Prostate gland (tissue), 2 donors: ENCODE measurements around the gene BTBD1.

ENCODE experiments used
- CTCF ChIP-seq, 4 experiments: fragments of 200-600 bp in 2 of 4; fragments of 450-650 bp in 2 of 4; sonication (generic) in 2 of 4; IDR thresholded peaks; 1 replicate in 3 of 4; 2 replicates in 1 of 4; pipeline ENCODE4 v1.5.1; 2016 to 2019; ENCODE audit warnings: antibody characterized with exemption in 4 of 4, mild to moderate bottlenecking in 2 of 4, moderate library complexity in 2 of 4
- POLR2A ChIP-seq: fragments of 450-650 bp; IDR thresholded peaks from one replicate; pipeline ENCODE4 v1.6.1; 2016; ENCODE audit warnings: antibody characterized with exemption, mild to moderate bottlenecking
- POLR2AphosphoS5 ChIP-seq: sonication (generic); formaldehyde crosslinking; IDR thresholded peaks from one replicate; pipeline ENCODE4 v1.6.1; 2017; ENCODE audit warnings: antibody characterized with exemption

GRCh38 chr15:82970078-82970686, 96.9 kb downstream of the BTBD1 start:
- TF ChIP-seq CTCF (IDR thresholded peaks at IDR 0.05) (no peak), POLR2AphosphoS5 (no peak), POLR2A (no peak)
